ENCODE data around the gene TBC1D10A.
A peak's percentile ranks its signal among the peaks of the same experiment; 100 is the strongest.

TBC1D10A gene

DNA sequence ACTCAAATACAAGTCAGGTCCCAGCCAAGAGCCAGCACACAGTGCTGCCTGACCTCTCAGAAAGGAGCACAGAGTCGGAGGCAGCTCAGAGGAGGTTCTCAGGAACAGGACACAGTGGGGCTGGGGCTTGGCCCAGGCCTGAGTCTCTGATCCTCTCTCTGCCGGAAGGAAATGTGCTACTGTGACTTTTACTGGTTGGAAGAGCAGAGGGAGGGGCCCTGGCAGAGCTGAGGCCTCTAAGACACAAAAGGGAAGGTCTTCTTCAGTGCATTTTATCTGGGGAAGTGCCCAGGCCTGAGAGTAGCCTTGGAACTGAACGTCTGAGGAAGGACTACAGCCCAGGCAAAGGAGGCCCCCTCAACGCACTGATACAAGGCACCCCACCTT, 21.2 kb downstream of the TBC1D10A start:
- no peaks in the 10 kb centered on the region for H3K9me3 ChIP-seq (ENCODE audit: control insufficient read depth in 5 of 5, low read length in 5 of 5)

DNA sequence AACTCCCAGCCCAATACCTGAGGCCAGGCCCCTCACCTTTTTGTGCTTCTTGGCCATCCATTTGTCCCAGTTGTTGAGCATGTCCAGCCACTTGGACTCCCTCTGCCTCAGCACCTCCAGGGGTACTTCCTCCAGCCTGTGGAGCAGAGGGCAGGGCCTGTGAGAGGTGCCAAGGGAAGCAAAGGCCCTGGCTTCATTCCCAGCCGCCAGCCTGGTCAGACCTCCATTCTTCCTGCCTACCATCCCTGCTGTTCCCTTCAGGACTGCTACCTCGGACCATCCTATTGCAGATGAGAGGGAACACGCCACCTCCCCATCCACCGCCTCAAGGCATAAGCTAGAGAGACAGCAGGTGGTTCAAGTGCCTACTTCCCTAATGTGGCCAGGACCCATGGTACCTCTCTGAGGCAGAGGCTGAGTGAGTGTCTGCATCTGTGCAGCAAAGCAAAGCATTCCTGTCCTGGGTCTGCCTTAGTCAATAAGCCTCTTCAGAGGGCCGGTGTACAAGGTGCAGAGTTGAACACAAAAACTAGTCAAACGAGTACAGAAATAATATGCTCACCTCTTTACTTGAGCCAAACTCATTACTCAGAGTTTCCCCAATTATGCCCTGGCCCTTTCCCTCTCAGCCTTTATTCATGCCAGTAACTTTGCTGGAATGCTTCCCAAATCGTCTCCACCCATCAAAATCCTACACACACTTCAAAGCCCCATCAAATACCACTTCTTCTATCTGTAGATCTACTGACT, 22.1 kb downstream of the TBC1D10A start:
- Histone ChIP-seq H3K27ac (ENCODE audit: low read depth, low read length) (peak overlapping the region; percentile 93), H3K9ac (ENCODE audit: low read length in 5 of 5) (peak overlapping the region; percentile 43 to 78 (median 62)), H3K27me3 (ENCODE audit: control insufficient read depth in 5 of 5, insufficient read depth in 4 of 5, low read length in 5 of 5) (no peaks in the 10 kb centered on the region), H3K4me3 (ENCODE audit: low read depth in 1 of 5, low read length in 5 of 5) (peak overlapping the region in 2 of 5 donors; percentile 13 to 51), H3K36me3 (ENCODE audit: control insufficient read depth in 5 of 5, insufficient read depth in 5 of 5, low read length in 5 of 5) (peaks cover 0 to 34% (median 25%) of the 10 kb centered on the region in 5 donors), H3K9me3 (ENCODE audit: control insufficient read depth in 5 of 5, low read length in 5 of 5) (no peaks in the 10 kb centered on the region), H3K4me1 (ENCODE audit: control insufficient read depth in 5 of 5, insufficient read depth in 5 of 5, low read length in 5 of 5) (peaks cover 59 to 93% (median 91%) of the 10 kb centered on the region in 5 donors)

More for the DNA sequence above, 21.2 kb downstream of the TBC1D10A start:
- H3K9ac ChIP-seq (ENCODE audit: low read length in 5 of 5), result peak overlapping the region; percentile 43 to 78 (median 62)
- peaks cover 68 to 98% (median 97%) of the 10 kb centered on the region in 5 donors for H3K4me1 ChIP-seq (ENCODE audit: control insufficient read depth in 5 of 5, insufficient read depth in 5 of 5, low read length in 5 of 5)
- H3K36me3 ChIP-seq (ENCODE audit: control insufficient read depth in 5 of 5, insufficient read depth in 5 of 5, low read length in 5 of 5), result peaks cover 0 to 27% (median 17%) of the 10 kb centered on the region in 5 donors
- H3K27me3 ChIP-seq (ENCODE audit: control insufficient read depth in 5 of 5, insufficient read depth in 4 of 5, low read length in 5 of 5), result no peaks in the 10 kb centered on the region
- H3K4me3 ChIP-seq (ENCODE audit: low read depth in 1 of 5, low read length in 5 of 5), result peak overlapping the region; percentile 10 to 51 (median 25)
- peak overlapping the region; percentile 93 for H3K27ac ChIP-seq (ENCODE audit: low read depth, low read length)

DNA sequence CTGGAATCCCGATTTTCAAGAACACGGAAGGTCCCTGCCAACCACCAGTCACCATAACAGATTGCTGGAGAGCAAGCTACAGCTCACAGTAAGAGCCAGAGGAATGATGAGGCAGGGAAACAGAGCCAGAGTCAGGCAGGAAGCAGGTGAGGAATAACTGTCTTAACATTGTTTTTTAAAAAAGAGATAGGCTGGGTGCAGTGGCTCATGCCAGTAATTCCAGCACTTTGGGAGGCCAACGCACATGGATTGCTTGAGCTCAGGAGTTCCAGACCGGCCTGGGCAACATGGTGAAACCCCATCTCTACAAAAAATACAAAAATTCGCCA, 24.0 kb downstream of the TBC1D10A start:
- Histone ChIP-seq H3K27ac (ENCODE audit: low read depth, low read length) (peak overlapping the region; percentile 93), H3K4me1 (ENCODE audit: control insufficient read depth in 5 of 5, insufficient read depth in 5 of 5, low read length in 5 of 5) (peaks cover 49 to 81% (median 75%) of the 10 kb centered on the region in 5 donors), H3K9me3 (ENCODE audit: control insufficient read depth in 5 of 5, low read length in 5 of 5) (no peaks in the 10 kb centered on the region), H3K9ac (ENCODE audit: low read length in 5 of 5) (peak overlapping the region in 3 of 5 donors; percentile 30 to 71 (median 59)), H3K36me3 (ENCODE audit: control insufficient read depth in 5 of 5, insufficient read depth in 5 of 5, low read length in 5 of 5) (peaks cover 0 to 51% (median 43%) of the 10 kb centered on the region in 5 donors), H3K4me3 (ENCODE audit: low read depth in 1 of 5, low read length in 5 of 5) (no peak overlapping the region), H3K27me3 (ENCODE audit: control insufficient read depth in 5 of 5, insufficient read depth in 4 of 5, low read length in 5 of 5) (no peaks in the 10 kb centered on the region)

GRCh38 chr22:30301995-30302809, 24.5 kb downstream of the TBC1D10A start:
- Histone ChIP-seq H3K9me3 (ENCODE audit: control insufficient read depth in 5 of 5, low read length in 5 of 5) (no peaks in the 10 kb centered on the region), H3K4me3 (ENCODE audit: low read depth in 1 of 5, low read length in 5 of 5) (peak overlapping the region in 1 of 5 donors; percentile 26), H3K36me3 (ENCODE audit: control insufficient read depth in 5 of 5, insufficient read depth in 5 of 5, low read length in 5 of 5) (peaks cover 0 to 57% (median 49%) of the 10 kb centered on the region in 5 donors), H3K9ac (ENCODE audit: low read length in 5 of 5) (peak overlapping the region; percentile 0 to 71 (median 54)), H3K4me1 (ENCODE audit: control insufficient read depth in 5 of 5, insufficient read depth in 5 of 5, low read length in 5 of 5) (peaks cover 46 to 77% (median 70%) of the 10 kb centered on the region in 5 donors), H3K27ac (ENCODE audit: low read depth, low read length) (peak overlapping the region; percentile 93), H3K27me3 (ENCODE audit: control insufficient read depth in 5 of 5, insufficient read depth in 4 of 5, low read length in 5 of 5) (no peaks in the 10 kb centered on the region)

DNA sequence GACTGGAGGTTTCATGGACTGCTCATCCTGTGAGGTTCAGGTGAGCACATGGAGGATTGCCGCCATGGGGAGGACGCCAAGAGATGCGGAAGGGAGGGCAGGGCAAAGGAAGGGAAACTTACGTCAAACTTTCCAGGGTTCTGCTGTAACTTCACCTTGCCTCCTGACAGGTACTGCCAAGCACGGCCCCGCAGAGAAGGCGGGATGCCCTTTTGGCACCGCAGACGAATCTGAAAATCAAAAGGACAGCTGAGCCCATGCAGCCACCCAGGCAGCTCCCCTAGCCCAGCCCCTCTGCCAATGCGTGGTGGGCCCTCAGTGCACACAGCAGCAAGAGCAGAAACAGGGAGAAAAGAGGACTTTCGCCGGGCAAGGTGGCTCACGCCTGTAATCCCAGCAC, 27.4 kb downstream of the TBC1D10A start:
- Histone ChIP-seq H3K4me3 (ENCODE audit: low read depth in 1 of 5, low read length in 5 of 5) (no peak overlapping the region), H3K9me3 (ENCODE audit: control insufficient read depth in 5 of 5, low read length in 5 of 5) (no peaks in the 10 kb centered on the region), H3K4me1 (ENCODE audit: control insufficient read depth in 5 of 5, insufficient read depth in 5 of 5, low read length in 5 of 5) (peaks cover 23 to 49% (median 41%) of the 10 kb centered on the region in 5 donors), H3K27me3 (ENCODE audit: control insufficient read depth in 5 of 5, insufficient read depth in 4 of 5, low read length in 5 of 5) (no peaks in the 10 kb centered on the region), H3K36me3 (ENCODE audit: control insufficient read depth in 5 of 5, insufficient read depth in 5 of 5, low read length in 5 of 5) (peaks cover 0 to 86% (median 73%) of the 10 kb centered on the region in 5 donors), H3K9ac (ENCODE audit: low read length in 5 of 5) (peak overlapping the region in 2 of 5 donors; percentile 1 to 39), H3K27ac (ENCODE audit: low read depth, low read length) (no peak overlapping the region)

GRCh38 chr22:30297991-30298701, 28.6 kb downstream of the TBC1D10A start:
- no peaks in the 10 kb centered on the region for H3K9me3 ChIP-seq (ENCODE audit: control insufficient read depth in 5 of 5, low read length in 5 of 5)
- H3K9ac ChIP-seq (ENCODE audit: low read length in 5 of 5), result peak overlapping the region in 2 of 5 donors; percentile 1 to 39
- no peaks in the 10 kb centered on the region for H3K27me3 ChIP-seq (ENCODE audit: control insufficient read depth in 5 of 5, insufficient read depth in 4 of 5, low read length in 5 of 5)
- H3K36me3 ChIP-seq (ENCODE audit: control insufficient read depth in 5 of 5, insufficient read depth in 5 of 5, low read length in 5 of 5), result peaks cover 0 to 88% (median 76%) of the 10 kb centered on the region in 5 donors
- H3K4me3 ChIP-seq (ENCODE audit: low read depth in 1 of 5, low read length in 5 of 5), result no peak overlapping the region
- H3K4me1 ChIP-seq (ENCODE audit: control insufficient read depth in 5 of 5, insufficient read depth in 5 of 5, low read length in 5 of 5), result peaks cover 15 to 37% (median 29%) of the 10 kb centered on the region in 5 donors
- H3K27ac ChIP-seq (ENCODE audit: low read depth, low read length), result no peak overlapping the region

DNA sequence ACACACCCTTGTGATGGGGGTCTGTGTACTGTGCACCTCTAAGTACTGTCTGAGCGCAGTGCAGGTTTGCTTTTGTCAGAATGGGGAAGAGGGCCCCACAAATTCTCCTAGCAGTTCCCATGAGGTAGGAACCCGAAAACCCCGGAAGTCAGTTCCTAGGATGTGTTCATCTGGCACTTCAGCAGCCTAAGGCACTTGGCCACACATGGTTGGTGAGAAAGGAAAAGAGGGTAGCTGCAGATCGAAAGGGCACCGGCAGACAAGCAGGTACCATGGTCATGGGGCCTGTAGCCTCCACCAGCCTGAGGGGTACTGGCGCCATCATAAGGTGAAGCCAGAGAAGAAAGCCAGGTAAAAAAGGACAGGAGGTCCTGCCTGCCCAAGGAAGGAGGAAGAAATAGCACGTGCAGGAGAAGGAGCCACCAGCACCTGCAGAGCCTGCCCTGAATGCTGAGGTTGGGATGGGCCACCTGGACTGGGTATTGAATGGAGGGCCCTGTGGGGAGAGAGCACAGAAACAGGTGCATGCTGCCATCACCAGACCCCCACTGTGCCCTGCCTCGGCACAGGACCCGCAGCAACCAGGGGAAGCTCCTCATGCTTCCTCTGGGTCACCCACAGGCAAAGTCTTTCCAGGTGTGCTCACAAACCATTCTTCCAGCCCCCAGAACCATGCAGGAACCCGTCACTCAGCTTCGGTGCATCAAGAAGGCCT, 29.3 kb downstream of the TBC1D10A start:
- H3K4me3 ChIP-seq (ENCODE audit: low read depth in 1 of 5, low read length in 5 of 5), result no peak overlapping the region
- peaks cover 12 to 30% (median 22%) of the 10 kb centered on the region in 5 donors for H3K4me1 ChIP-seq (ENCODE audit: control insufficient read depth in 5 of 5, insufficient read depth in 5 of 5, low read length in 5 of 5)
- no peaks in the 10 kb centered on the region for H3K27me3 ChIP-seq (ENCODE audit: control insufficient read depth in 5 of 5, insufficient read depth in 4 of 5, low read length in 5 of 5)
- H3K36me3 ChIP-seq (ENCODE audit: control insufficient read depth in 5 of 5, insufficient read depth in 5 of 5, low read length in 5 of 5), result peaks cover 0 to 93% (median 83%) of the 10 kb centered on the region in 5 donors
- no peak overlapping the region for H3K27ac ChIP-seq (ENCODE audit: low read depth, low read length)
- no peak overlapping the region for H3K9ac ChIP-seq (ENCODE audit: low read length in 5 of 5)
- H3K9me3 ChIP-seq (ENCODE audit: control insufficient read depth in 5 of 5, low read length in 5 of 5), result no peaks in the 10 kb centered on the region

DNA sequence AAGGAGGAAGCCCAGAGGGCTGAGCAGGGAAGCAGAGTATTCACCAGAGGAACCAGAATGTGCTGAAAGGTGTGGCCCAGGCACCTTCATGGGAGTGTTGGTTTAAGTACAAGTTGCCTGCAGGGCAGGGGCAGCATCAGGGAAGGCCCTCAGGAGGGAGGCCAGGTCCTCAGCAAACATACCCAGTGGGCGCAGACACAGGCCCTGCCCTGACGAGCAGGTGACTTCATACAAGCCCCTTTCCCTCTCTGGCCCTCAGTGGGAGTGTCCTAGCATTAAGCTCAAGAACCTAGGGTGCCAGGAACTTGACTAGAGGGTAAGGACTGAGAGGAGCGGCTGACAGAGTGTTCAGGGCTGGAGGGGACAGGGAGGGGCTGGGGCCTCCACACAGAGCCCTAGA, 29.9 kb downstream of the TBC1D10A start:
- Histone ChIP-seq H3K27me3 (ENCODE audit: control insufficient read depth in 5 of 5, insufficient read depth in 4 of 5, low read length in 5 of 5) (no peaks in the 10 kb centered on the region), H3K27ac (ENCODE audit: low read depth, low read length) (no peak overlapping the region), H3K36me3 (ENCODE audit: control insufficient read depth in 5 of 5, insufficient read depth in 5 of 5, low read length in 5 of 5) (peaks cover 0 to 96% (median 88%) of the 10 kb centered on the region in 5 donors), H3K4me3 (ENCODE audit: low read depth in 1 of 5, low read length in 5 of 5) (no peak overlapping the region), H3K9me3 (ENCODE audit: control insufficient read depth in 5 of 5, low read length in 5 of 5) (no peaks in the 10 kb centered on the region), H3K4me1 (ENCODE audit: control insufficient read depth in 5 of 5, insufficient read depth in 5 of 5, low read length in 5 of 5) (peaks cover 6 to 30% (median 22%) of the 10 kb centered on the region in 5 donors), H3K9ac (ENCODE audit: low read length in 5 of 5) (no peak overlapping the region)

DNA sequence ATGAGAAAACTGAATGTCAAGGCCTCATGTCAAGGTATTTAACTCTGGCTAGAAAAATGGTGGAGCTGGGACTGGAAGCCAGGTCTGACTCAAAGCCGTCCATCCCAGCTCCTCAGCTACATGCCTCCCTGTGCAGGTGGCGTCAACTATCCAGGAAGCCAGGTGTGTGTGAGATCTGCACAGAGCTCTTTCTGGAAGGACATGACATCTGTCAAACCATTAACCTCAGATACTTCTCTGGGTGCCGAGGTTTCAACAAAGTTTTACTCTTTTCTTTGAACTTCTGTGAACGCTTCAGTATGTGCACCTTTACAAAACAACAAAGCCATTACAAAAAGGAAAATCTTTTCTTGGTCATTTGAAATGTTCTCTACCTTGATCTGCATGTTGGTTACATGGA, 30.4 kb downstream of the TBC1D10A start:
- Histone ChIP-seq H3K4me1 (ENCODE audit: control insufficient read depth in 5 of 5, insufficient read depth in 5 of 5, low read length in 5 of 5) (peaks cover 2 to 30% (median 22%) of the 10 kb centered on the region in 5 donors), H3K27me3 (ENCODE audit: control insufficient read depth in 5 of 5, insufficient read depth in 4 of 5, low read length in 5 of 5) (no peaks in the 10 kb centered on the region), H3K27ac (ENCODE audit: low read depth, low read length) (no peak overlapping the region)

More for the DNA sequence above, 30.4 kb downstream of the TBC1D10A start:
- Histone ChIP-seq H3K9me3 (ENCODE audit: control insufficient read depth in 5 of 5, low read length in 5 of 5) (no peaks in the 10 kb centered on the region), H3K36me3 (ENCODE audit: control insufficient read depth in 5 of 5, insufficient read depth in 5 of 5, low read length in 5 of 5) (peaks cover 0 to 97% (median 87%) of the 10 kb centered on the region in 5 donors), H3K4me3 (ENCODE audit: low read depth in 1 of 5, low read length in 5 of 5) (no peak overlapping the region), H3K9ac (ENCODE audit: low read length in 5 of 5) (no peak overlapping the region)

Data from subcutaneous abdominal adipose tissue (tissue), 5 donors.